Fibroblast of mammary gland (primary cell): ENCODE data around the gene ZSCAN5A.
"Not testable (repeated sequence)": the region's sequence is repeated elsewhere in the genome, so short reads cannot be mapped to it uniquely, and the experiment has no call there.

Source experiments
- DNase-seq: peaks from one replicate; pipeline ENCODE4 v3.0.0-alpha.2; 2010; ENCODE audit warnings: low read depth
- H3K4me3 ChIP-seq: 2 replicates; pipeline ENCODE4 v1.5.1; 2011; ENCODE audit warnings: low read depth, mild to moderate bottlenecking, low read length, moderate library complexity; ENCODE audit not compliant: control insufficient read depth
- TF ChIP-seq, protein P1 (sequence below): conservative IDR thresholded peaks from 2 replicates; pipeline ENCODE4 v1.5.1; 2011; ENCODE audit warnings: low read depth, low read length, inconsistent platforms; ENCODE audit not compliant: control insufficient read depth, insufficient read depth

Gene ZSCAN5A

DNA sequence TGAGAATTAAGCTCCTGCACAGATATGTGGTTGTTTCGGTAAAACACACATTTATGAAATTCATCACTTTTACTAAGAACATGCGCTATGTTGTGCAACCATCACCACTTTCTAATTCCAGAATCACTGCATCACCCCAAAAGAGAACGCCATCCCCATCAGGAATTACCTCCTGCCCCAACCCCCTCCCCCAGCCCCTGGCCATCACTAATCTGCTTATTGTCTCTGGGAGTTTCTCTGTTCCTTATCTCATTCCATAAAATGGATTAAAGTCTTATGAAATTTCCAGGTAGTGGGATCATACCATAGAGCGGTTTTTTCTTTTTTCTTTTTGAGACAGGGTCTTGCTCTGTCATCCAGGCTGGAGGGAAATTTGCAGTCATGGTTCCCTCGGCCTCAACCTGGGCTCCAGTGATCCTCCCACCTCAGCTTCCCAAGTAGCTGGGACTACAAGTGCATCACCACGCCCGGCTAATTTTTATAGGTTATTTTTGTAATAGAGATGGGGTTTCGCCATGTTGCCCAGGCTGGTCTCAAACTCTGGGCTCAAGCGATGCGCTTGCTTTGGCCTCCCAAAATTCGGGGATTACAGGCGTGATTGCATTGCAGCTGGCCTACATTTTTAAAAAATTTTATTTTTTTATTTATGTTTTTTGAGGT is 120.5 kb downstream of the ZSCAN5A start:
- H3K4me3 ChIP-seq = no peak overlapping the region
- no peak for DNase-seq
- TF ChIP-seq, protein P1, sequence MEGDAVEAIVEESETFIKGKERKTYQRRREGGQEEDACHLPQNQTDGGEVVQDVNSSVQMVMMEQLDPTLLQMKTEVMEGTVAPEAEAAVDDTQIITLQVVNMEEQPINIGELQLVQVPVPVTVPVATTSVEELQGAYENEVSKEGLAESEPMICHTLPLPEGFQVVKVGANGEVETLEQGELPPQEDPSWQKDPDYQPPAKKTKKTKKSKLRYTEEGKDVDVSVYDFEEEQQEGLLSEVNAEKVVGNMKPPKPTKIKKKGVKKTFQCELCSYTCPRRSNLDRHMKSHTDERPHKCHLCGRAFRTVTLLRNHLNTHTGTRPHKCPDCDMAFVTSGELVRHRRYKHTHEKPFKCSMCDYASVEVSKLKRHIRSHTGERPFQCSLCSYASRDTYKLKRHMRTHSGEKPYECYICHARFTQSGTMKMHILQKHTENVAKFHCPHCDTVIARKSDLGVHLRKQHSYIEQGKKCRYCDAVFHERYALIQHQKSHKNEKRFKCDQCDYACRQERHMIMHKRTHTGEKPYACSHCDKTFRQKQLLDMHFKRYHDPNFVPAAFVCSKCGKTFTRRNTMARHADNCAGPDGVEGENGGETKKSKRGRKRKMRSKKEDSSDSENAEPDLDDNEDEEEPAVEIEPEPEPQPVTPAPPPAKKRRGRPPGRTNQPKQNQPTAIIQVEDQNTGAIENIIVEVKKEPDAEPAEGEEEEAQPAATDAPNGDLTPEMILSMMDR = no peak

DNA sequence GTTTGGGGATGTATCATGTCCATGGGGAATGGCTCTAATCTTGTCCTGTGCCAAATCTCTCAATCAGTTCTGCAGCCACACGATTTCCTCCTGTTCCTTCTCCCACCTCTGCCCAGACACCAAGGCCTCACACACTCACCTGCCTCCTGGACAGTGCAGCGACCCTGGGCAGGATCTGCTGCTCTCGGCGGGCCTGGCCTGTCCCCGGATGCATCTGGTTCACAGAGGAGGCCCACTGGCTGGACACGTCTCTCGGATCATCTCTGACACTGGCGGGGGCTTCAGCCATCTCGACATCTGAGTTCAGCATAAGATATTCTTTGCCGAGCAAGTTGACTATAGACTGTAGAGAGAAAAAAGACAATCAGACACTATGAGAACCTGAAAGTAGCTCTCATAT is 122.9 kb downstream of the ZSCAN5A start:
- no peak overlapping the region for H3K4me3 ChIP-seq
- no peak for DNase-seq
- TF ChIP-seq, protein P1 = no peak

DNA sequence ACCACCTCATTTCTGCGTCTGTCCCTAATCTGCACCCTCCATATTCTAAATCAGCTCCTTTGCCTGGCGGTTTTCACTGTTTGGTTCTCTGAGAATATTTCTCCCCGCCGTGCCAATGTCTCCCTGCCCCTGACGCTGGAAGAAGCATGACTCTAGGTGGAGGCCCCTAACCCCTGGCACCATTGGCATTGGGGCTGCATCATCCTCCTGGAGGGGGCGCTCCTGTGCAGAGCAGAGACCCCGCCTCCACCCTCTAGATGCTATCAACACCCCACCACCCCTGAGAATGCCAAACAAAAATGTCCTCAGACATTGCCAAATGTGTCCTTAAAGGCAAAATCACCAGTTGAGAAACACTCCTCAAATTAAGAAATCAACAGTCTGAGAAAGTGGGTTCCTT is 123.5 kb downstream of the ZSCAN5A start:
- no peak for DNase-seq
- H3K4me3 ChIP-seq = no peak overlapping the region
- TF ChIP-seq, protein P1 = no peak

DNA sequence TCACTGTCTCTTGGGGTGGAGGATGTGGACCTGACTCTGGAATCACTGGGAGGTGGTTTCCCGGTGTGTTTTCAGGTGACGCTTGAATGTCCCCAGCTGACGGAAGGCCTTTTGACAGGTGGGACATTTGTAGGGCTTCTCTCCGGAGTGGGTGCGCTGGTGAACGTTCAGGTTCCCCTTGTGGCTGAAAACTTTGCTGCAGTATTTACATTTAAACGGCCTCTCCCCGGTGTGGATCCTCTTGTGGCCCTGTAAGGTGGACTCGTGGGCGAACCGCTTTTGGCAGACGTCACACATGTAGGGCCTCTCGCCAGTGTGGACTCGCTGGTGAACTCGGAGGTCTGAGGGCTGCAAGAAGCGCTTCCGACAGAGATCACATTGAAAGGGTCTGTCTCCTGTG is 124.9 kb downstream of the ZSCAN5A start:
- H3K4me3 ChIP-seq = no peak overlapping the region
- DNase-seq = no peak
- TF ChIP-seq, protein P1 = no peak

DNA sequence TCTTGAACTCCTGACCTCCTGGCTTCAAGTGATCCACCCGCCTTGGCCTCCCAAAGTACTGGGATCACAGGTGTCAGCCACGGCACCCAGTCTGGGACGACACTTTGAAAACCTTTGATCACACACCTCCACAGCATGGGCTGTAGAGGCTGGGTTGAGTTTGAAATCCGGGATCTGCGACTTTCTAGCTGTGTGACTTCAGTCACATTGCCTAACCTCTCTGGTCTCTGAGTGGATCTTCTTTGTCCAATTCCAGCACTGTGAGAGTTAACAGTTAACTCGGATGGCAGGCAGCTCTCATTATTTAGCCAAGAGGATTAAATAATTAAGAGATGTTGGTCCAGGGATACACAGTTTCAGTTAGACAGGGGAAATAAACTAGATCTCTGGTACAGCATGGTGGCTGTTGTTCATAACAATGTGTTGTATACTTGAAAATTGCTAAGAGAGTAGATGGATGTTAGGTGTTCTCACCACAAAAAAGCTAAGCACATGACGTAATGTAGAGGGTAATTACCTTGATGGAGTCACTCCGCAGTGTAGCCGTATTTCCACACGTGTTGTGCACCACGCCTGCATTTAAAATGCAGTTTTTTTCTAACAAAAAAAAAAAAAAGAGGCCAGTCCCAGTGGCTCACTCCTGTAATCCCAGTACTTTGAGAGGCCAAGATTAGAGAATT is 136.9 kb downstream of the ZSCAN5A start:
- TF ChIP-seq, protein P1 = no peak
- H3K4me3 ChIP-seq = no peak overlapping the region
- DNase-seq = no peak

DNA sequence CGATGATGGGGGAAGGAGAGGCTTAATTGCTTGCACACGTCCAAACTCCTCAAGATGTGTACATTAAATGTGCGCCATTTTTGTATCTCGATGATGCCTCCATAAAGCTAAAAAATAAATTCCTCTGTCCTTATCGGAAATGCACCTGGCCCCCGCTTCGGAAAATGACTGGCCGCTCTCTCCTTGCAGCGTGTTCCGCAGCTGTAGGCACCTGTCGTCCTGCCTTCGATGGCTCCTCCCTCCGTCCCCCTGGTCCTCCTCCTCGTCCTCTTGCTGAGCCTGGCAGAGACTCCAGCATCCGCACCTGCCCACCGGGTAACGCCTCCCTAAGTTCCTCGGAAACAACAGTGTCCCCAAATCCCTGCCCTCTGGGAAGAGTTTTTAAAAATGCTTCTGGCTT is 137.8 kb downstream of the ZSCAN5A start:
- TF ChIP-seq, protein P1 = no peak
- DNase-seq = no peak

DNA sequence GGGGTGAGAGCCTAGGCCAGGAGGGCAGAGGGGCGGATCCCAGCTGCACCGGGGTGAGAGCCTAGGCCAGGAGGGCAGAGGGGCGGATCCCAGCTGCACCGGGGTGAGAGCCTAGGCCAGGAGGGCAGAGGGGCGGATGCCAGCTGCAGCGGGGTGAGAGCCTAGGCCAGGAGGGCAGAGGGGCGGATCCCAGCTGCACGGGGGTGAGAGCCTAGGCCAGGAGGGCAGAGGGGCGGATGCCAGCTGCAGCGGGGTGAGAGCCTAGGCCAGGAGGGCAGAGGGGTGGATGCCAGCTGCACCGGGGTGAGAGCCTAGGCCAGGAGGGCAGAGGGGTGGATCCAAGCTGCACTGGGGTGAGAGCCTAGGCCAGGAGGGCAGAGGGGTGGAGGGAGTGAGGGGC is 138.3 kb downstream of the ZSCAN5A start:
- DNase-seq, H3K4me3 ChIP-seq: not testable (repeated sequence)

More for the DNA sequence above, 137.8 kb downstream of the ZSCAN5A start:
- no peak overlapping the region for H3K4me3 ChIP-seq

DNA sequence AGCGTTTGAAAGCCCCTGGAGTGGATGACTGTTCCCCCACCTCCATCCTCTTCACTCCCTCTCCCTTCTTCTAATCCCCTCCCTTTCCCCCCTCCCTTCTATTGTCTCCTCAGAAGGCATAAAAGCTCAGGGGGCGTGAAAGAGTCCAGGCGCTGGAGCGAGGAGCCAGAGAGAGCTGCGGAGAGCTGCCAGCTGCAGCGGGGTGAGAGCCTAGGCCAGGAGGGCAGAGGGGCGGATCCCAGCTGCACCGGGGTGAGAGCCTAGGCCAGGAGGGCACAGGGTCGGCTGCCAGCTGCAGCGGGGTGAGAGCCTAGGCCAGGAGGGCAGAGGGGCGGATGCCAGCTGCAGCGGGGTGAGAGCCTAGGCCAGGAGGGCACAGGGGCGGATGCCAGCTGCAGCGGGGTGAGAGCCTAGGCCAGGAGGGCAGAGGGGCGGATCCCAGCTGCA is 138.8 kb downstream of the ZSCAN5A start, which contains the start of gene GALP:
Gene GALP (plus strand): TSS at position 148 of the 447 bp plus-strand sequence. CDS start 1,101 bp downstream, outside the sequence.
- not testable (repeated sequence) for DNase-seq, H3K4me3 ChIP-seq
